H1 (cell line): ENCODE data around the gene TAF1L. TPM values are rescaled to one million over a fixed set of nuclear protein-coding genes. Genes with fewer than 3 reads are reported as not detected.

Source experiments
- CTCF ChIA-PET: fragments of 300-600 bp; sonication (Branson Sonifier 250); formaldehyde crosslinking; loops from one replicate; lab custom pipeline; 2021; ENCODE audit not compliant: partially characterized antibody; lab: Charles Lee
- POLR2A ChIA-PET: fragments of 300-600 bp; sonication (Branson Sonifier 250); formaldehyde crosslinking; loops from one replicate; lab custom pipeline; 2021; ENCODE audit warnings: inconsistent platforms; ENCODE audit not compliant: partially characterized antibody; lab: Charles Lee
- DNase-seq, 2 experiments: peaks; one replicate each; pipeline versions ENCODE4 v3.0.0 to v3.0.0-alpha.2; 2010 to 2022; ENCODE audit warnings: low spot score in 2 of 2, low read depth in 1 of 2, mixed read lengths in 1 of 2
- FAIRE-seq: peaks from 2 replicates; lab custom pipeline; 2011; peaks lifted over from hg19 to GRCh38; lab: Jason Lieb, UNC
- H2AFZ ChIP-seq: 2 replicates; pipeline ENCODE4 v1.8.1; 2012; ENCODE audit warnings: low read length, inconsistent platforms
- H2AK5ac ChIP-seq: 2 replicates; pipeline ENCODE4 v1.6.1; 2013; ENCODE audit warnings: low read depth, low read length
- H2BK120ac ChIP-seq: replicated peaks from 2 replicates; pipeline ENCODE3; 2013; ENCODE audit warnings: low read depth, low read length, inconsistent platforms
- H2BK12ac ChIP-seq: 2 replicates; pipeline ENCODE4 v1.6.1; 2013; ENCODE audit warnings: low read depth, low read length
- H2BK15ac ChIP-seq: 2 replicates; pipeline ENCODE4 v1.6.1; 2013; ENCODE audit warnings: low read length
- H2BK20ac ChIP-seq: 2 replicates; pipeline ENCODE4 v1.6.1; 2013; ENCODE audit warnings: low read length
- H2BK5ac ChIP-seq: 2 replicates; pipeline ENCODE4 v1.6.1; 2013; ENCODE audit warnings: low read depth, low read length
- H3K14ac ChIP-seq: 2 replicates; pipeline ENCODE4 v1.6.1; 2013; ENCODE audit warnings: inconsistent platforms; ENCODE audit not compliant: insufficient read length
- H3K18ac ChIP-seq: 2 replicates; pipeline ENCODE4 v1.6.1; 2013; ENCODE audit warnings: low read length; ENCODE audit errors: extremely low read depth
- H3K23ac ChIP-seq: 2 replicates; pipeline ENCODE4 v1.6.1; 2013; ENCODE audit warnings: inconsistent platforms; ENCODE audit not compliant: insufficient read length
- H3K23me2 ChIP-seq: 2 replicates; pipeline ENCODE4 v1.6.1; 2013; ENCODE audit warnings: low read depth, low read length
- H3K27ac ChIP-seq: 2 replicates; pipeline ENCODE4 v1.6.1; 2011; ENCODE audit warnings: low read depth, low read length, inconsistent platforms
- H3K27me3 ChIP-seq, 4 experiments: replicated peaks in 1 of 4; 1 replicate in 1 of 4; 2 replicates in 3 of 4; pipeline versions ENCODE4 v1.6.1 to v1.8.1; 2011 to 2013; ENCODE audit warnings: low read length in 3 of 4, mild to moderate bottlenecking in 3 of 4, inconsistent platforms in 2 of 4, mixed read lengths in 2 of 4, moderate library complexity in 1 of 4; ENCODE audit not compliant: control insufficient read depth in 3 of 4, insufficient read depth in 3 of 4; ENCODE audit errors: extremely low read depth in 1 of 4
- H3K36me3 ChIP-seq, 4 experiments: 2 replicates each; pipeline versions ENCODE4 v1.6.1 to v1.8.1; 2011 to 2013; ENCODE audit warnings: mild to moderate bottlenecking in 4 of 4, low read length in 3 of 4, moderate library complexity in 2 of 4, control low read depth in 1 of 4, inconsistent platforms in 1 of 4; ENCODE audit not compliant: insufficient read depth in 4 of 4, control insufficient read depth in 2 of 4
- H3K4ac ChIP-seq: replicated peaks from 2 replicates; pipeline ENCODE3; 2013; ENCODE audit warnings: low read length, low read depth, mixed read lengths, inconsistent platforms; ENCODE audit not compliant: insufficient read length
- H3K4me1 ChIP-seq, 4 experiments: replicated peaks in 1 of 4; 1 replicate in 1 of 4; 2 replicates in 3 of 4; pipeline versions ENCODE4 v1.6.1 to v1.8.1; 2011 to 2013; ENCODE audit warnings: low read length in 3 of 4, inconsistent platforms in 2 of 4, mixed read lengths in 1 of 4; ENCODE audit not compliant: insufficient read depth in 4 of 4, control insufficient read depth in 3 of 4
- H3K4me2 ChIP-seq, 2 experiments: 2 replicates each; pipeline versions ENCODE4 v1.6.1 to v1.8.1; 2011 to 2013; ENCODE audit warnings: low read depth in 2 of 2, low read length in 2 of 2, control low read depth in 1 of 2, inconsistent platforms in 1 of 2, mild to moderate bottlenecking in 1 of 2; ENCODE audit not compliant: insufficient read depth in 1 of 2
- H3K4me3 ChIP-seq, 4 experiments: fragments of 200-600, 300-600 bp in 1 of 4; sonication (generic), shearing (Covaris generic), sonication (Bioruptor Twin) in 1 of 4; 2 replicates each; pipeline versions ENCODE4 v1.5.1 to v1.8.1; 2011 to 2016; ENCODE audit warnings: low read length in 4 of 4, low read depth in 3 of 4, control low read depth in 2 of 4, inconsistent platforms in 2 of 4, mild to moderate bottlenecking in 2 of 4, mixed read lengths in 1 of 4, moderate library complexity in 1 of 4; ENCODE audit not compliant: insufficient read depth in 2 of 4; ENCODE audit errors: extremely low read depth in 1 of 4
- H3K56ac ChIP-seq: replicated peaks from 2 replicates; pipeline ENCODE3; 2013; ENCODE audit warnings: low read depth, mild to moderate bottlenecking, mixed read lengths, low read length, inconsistent platforms; ENCODE audit not compliant: insufficient read length
- H3K79me1 ChIP-seq: 2 replicates; pipeline ENCODE4 v1.6.1; 2013; ENCODE audit warnings: low read depth, low read length, control low read depth
- H3K79me2 ChIP-seq, 2 experiments: 2 replicates each; pipeline versions ENCODE4 v1.6.1 to v1.8.1; 2012 to 2013; ENCODE audit warnings: low read length in 2 of 2, mild to moderate bottlenecking in 2 of 2, inconsistent platforms in 1 of 2; ENCODE audit not compliant: insufficient read depth in 2 of 2, control insufficient read depth in 1 of 2
- H3K9ac ChIP-seq, 4 experiments: replicated peaks in 1 of 4; 1 replicate in 1 of 4; 2 replicates in 3 of 4; pipeline versions ENCODE4 v1.6.1 to v1.8.1; 2011 to 2013; ENCODE audit warnings: low read depth in 3 of 4, low read length in 3 of 4, control low read depth in 2 of 4, mild to moderate bottlenecking in 2 of 4, moderate library complexity in 2 of 4, inconsistent platforms in 1 of 4; ENCODE audit errors: extremely low read depth in 1 of 4
- H3K9me3 ChIP-seq, 2 experiments: 2 replicates each; pipeline versions ENCODE4 v1.6.1 to v1.8.1; 2012 to 2013; ENCODE audit warnings: mild to moderate bottlenecking in 2 of 2, moderate library complexity in 2 of 2, control low read depth in 1 of 2, inconsistent platforms in 1 of 2, low read depth in 1 of 2, low read length in 1 of 2, mixed read lengths in 1 of 2; ENCODE audit not compliant: insufficient read depth in 2 of 2
- H4K20me1 ChIP-seq, 2 experiments: replicated peaks in 1 of 2; 2 replicates each; pipeline versions ENCODE3 to v1.8.1; 2011 to 2013; ENCODE audit warnings: inconsistent platforms in 2 of 2, low read length in 2 of 2, mild to moderate bottlenecking in 1 of 2; ENCODE audit not compliant: insufficient read depth in 2 of 2, control insufficient read depth in 1 of 2
- H4K5ac ChIP-seq: 2 replicates; pipeline ENCODE4 v1.6.1; 2013; ENCODE audit warnings: low read length, low read depth, mixed read lengths, inconsistent platforms; ENCODE audit not compliant: insufficient read length
- H4K8ac ChIP-seq: 2 replicates; pipeline ENCODE4 v1.8.0; 2013; ENCODE audit warnings: mild to moderate bottlenecking, moderate library complexity, low read length, inconsistent platforms; ENCODE audit not compliant: insufficient read depth; ENCODE audit errors: extremely low read depth
- H4K91ac ChIP-seq: replicated peaks from 2 replicates; pipeline ENCODE3; 2013; ENCODE audit warnings: low read length, mixed read lengths, inconsistent platforms; ENCODE audit not compliant: insufficient read length
- CEBPB ChIP-seq: IDR thresholded peaks from 2 replicates; pipeline ENCODE4 v1.6.1; 2012; ENCODE audit warnings: low read depth, low read length
- EP300 ChIP-seq, 2 experiments: IDR thresholded peaks; 1 replicate in 1 of 2; 2 replicates in 1 of 2; pipeline ENCODE4 v1.6.1; 2011 to 2012; ENCODE audit warnings: low read depth in 2 of 2, low read length in 2 of 2, mild to moderate bottlenecking in 2 of 2, borderline replicate concordance in 1 of 2, inconsistent platforms in 1 of 2, moderate library complexity in 1 of 2
- JUN ChIP-seq: IDR thresholded peaks from 2 replicates; pipeline ENCODE4 v1.6.1; 2011; ENCODE audit warnings: low read depth, mild to moderate bottlenecking, improper control_type of control experiment, low read length
- MAFK ChIP-seq: IDR thresholded peaks from 2 replicates; pipeline ENCODE4 v1.6.1; 2012; ENCODE audit warnings: low read depth, mild to moderate bottlenecking, improper control_type of control experiment, low read length
- PHF8 ChIP-seq: fragments of 200-600 bp; sonication (generic); conservative IDR thresholded peaks from 2 replicates; pipeline ENCODE4 v1.7.1; 2012; ENCODE audit warnings: low read depth, mild to moderate bottlenecking, inconsistent platforms, low read length, moderate library complexity
- SP2 ChIP-seq: IDR thresholded peaks from 2 replicates; pipeline ENCODE4 v1.6.1; 2012; ENCODE audit warnings: mild to moderate bottlenecking, low read length, inconsistent platforms
- TCF12 ChIP-seq: IDR thresholded peaks from 2 replicates; pipeline ENCODE4 v1.6.1; 2011; ENCODE audit warnings: low read depth, mild to moderate bottlenecking, low read length
- YY1 ChIP-seq: IDR thresholded peaks from 2 replicates; pipeline ENCODE4 v1.6.1; 2011; ENCODE audit warnings: low read depth, mild to moderate bottlenecking, low read length
- ZNF274 ChIP-seq: IDR thresholded peaks from 2 replicates; pipeline ENCODE4 v1.7.0; 2012; ENCODE audit warnings: low read length, borderline replicate concordance; ENCODE audit errors: extremely low read depth
- WGBS, 2 experiments: shearing (Covaris generic) in 1 of 2; methylation state at CpG; one replicate each; pipeline versions ENCODE4 v1.1.6 to v1.1.7; 2013 to 2015; ENCODE audit warnings: low lambda C conversion rate in 2 of 2, mixed read lengths in 2 of 2, inconsistent platforms in 1 of 2, low coverage in 1 of 2, missing lambda C conversion rate in 1 of 2; ENCODE audit not compliant: insufficient replicate concordance in 2 of 2, insufficient coverage in 1 of 2, insufficient read length in 1 of 2; ENCODE audit errors: extremely low coverage in 1 of 2, missing lambda C conversion rate in 1 of 2; 5-methylcytosine and 5-hydroxymethylcytosine counted together
- polyA plus RNA-seq, 7 experiments: library from polyadenylated mRNA; depleted of rRNA in 3 of 7; stranded (reverse) in 5 of 7; unstranded in 2 of 7; fragments of >200 nt in 5 of 7; fragments of 200-250 nt in 2 of 7; gene quantifications; 1 replicate in 5 of 7; 2 replicates in 1 of 7; 4 replicates in 1 of 7; pipeline versions ENCODE4 v1.2.1 to v1.2.3, GENCODE V29; 2011 to 2013; ENCODE audit warnings: missing spikeins in 2 of 7, mixed read lengths in 2 of 7
- total RNA-seq: library from RNA; stranded (reverse); fragmentation: NEBNext Ultra II Directional; extraction: Animal tissue kit (Norgen Biotek cat#: 25700); gene quantifications from 2 replicates; pipeline ENCODE4 v1.2.1, GENCODE V29; 2021

Gene TAF1L
- total and polyA plus RNA-seq, 2 of the 8 experiments (the other 6 are each of a cell fraction or from before 2014, with no cell fraction given) = not detected

DNA sequence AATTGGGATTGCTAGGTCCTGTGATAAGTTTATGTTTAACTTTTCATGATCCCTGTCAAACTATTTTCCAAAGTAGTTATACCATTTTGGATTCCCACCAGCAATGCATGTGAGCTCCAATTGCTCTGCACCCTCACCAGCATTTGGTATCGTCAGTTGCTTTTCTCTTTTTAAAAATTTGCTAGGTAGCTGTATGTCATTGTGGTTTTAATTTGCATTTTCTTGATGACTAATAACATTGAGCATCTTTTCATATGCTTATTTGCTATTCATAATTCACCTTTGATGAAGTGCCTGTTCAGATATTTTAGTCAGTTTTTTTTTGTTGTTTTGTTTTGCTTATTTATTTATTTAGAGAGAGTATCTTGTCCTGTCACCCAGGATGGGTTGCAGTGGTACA, 12.5 kb downstream of the TAF1L start:
- DNase-seq = no peak
- Histone ChIP-seq H3K9ac (no peak overlapping the region), H4K20me1 (no peaks in the 10 kb centered on the region), H3K23me2 (no peaks in the 10 kb centered on the region), H3K79me2 (no peaks in the 10 kb centered on the region), H3K27ac (no peak overlapping the region), H2AK5ac (no peak overlapping the region), H3K4me2 (no peak overlapping the region), H3K56ac (no peak overlapping the region), H3K4ac (no peak overlapping the region), H3K9me3 (no peaks in the 10 kb centered on the region; a peak in 1 of 4 replicates), H3K23ac (no peak overlapping the region), H2BK20ac (no peak overlapping the region), H2BK15ac (no peak overlapping the region), H4K8ac (no peak overlapping the region), H3K36me3 (no peaks in the 10 kb centered on the region), H3K4me3 (no peak overlapping the region), H2BK5ac (no peak overlapping the region), H3K79me1 (no peaks in the 10 kb centered on the region), H3K18ac (no peak overlapping the region), H2BK12ac (no peak overlapping the region), H4K5ac (no peak overlapping the region), H4K91ac (no peak overlapping the region), H2AFZ (no peak overlapping the region), H3K4me1 (no peaks in the 10 kb centered on the region), H2BK120ac (no peak overlapping the region), H3K27me3 (no peaks in the 10 kb centered on the region), H3K14ac (no peak overlapping the region)
- FAIRE-seq = no peak
- ChIA-PET CTCF (interaction anchor here (0.8 kb wide), 1 partner anchor 42 kb away, joined by 4 read pairs; no protein-coding TSS in a partner anchor), POLR2A (no interaction called here)
- 79% methylated on average over 1 of the region's 1 CpG; no CpG with 5 or more reads in 1 of the 2 experiments for WGBS, 2 experiments
- TF ChIP-seq PHF8 = no peak
- TF ChIP-seq YY1 = no peak
- no peak for TF ChIP-seq JUN
- no peak for TF ChIP-seq MAFK
- TF ChIP-seq TCF12 = no peak
- TF ChIP-seq SP2 = no peak
- no peak for TF ChIP-seq ZNF274
- no peak for TF ChIP-seq EP300 (IDR thresholded peaks at IDR 0.05; ENCODE audit: borderline replicate concordance in 1 of 2, low read depth in 2 of 2, low read length in 2 of 2)
- no peak for TF ChIP-seq CEBPB
